ENCODE measurements around the gene GPATCH3.

GRCh38 chr1:26921126-26921539, 20.9 kb upstream of the GPATCH3 start:
- TF ChIP-seq CTCF (IDR thresholded peaks at IDR 0.05) (no peak), EZH2phosphoT487 (IDR thresholded peaks at IDR 0.05) (no peak), EZH2 (IDR thresholded peaks at IDR 0.05) (no peak)

Measured in neural progenitor cell (in vitro differentiated cells).